Omental fat pad (tissue), 4 donors: Measurements from ENCODE around the gene SMPD1. TPM values are rescaled to one million over a fixed set of nuclear protein-coding genes. Genes with fewer than 3 reads are reported as not detected.

Experiments
- ATAC-seq: fragments of 150-250 bp; one replicate; pipeline ENCODE4 v1.9.1; 2016; ENCODE audit warnings: mild to moderate bottlenecking, moderate library complexity; ENCODE audit not compliant: low FRiP score
- DNase-seq: peaks from one replicate; pipeline ENCODE4 v3.0.0-alpha.2; 2019; ENCODE audit warnings: low spot score
- total RNA-seq, 4 donors: library from RNA; depleted of rRNA; stranded (reverse); fragments of >200 nt; gene quantifications; one replicate each; pipeline ENCODE4 v1.1.0, GENCODE V29; 2016
- TF ChIP-seq, protein P1 (sequence below), 3 donors: fragments of 450-650 bp; IDR thresholded peaks; one replicate each; pipeline ENCODE4 v1.5.1; 2016 to 2017; ENCODE audit warnings: antibody characterized with exemption in 3 of 3, mild to moderate bottlenecking in 3 of 3, moderate library complexity in 2 of 3

Gene SMPD1
- total RNA-seq, 4 donors from 2014 or later: 21.4 to 23.7 (median 22.5) TPM

DNA sequence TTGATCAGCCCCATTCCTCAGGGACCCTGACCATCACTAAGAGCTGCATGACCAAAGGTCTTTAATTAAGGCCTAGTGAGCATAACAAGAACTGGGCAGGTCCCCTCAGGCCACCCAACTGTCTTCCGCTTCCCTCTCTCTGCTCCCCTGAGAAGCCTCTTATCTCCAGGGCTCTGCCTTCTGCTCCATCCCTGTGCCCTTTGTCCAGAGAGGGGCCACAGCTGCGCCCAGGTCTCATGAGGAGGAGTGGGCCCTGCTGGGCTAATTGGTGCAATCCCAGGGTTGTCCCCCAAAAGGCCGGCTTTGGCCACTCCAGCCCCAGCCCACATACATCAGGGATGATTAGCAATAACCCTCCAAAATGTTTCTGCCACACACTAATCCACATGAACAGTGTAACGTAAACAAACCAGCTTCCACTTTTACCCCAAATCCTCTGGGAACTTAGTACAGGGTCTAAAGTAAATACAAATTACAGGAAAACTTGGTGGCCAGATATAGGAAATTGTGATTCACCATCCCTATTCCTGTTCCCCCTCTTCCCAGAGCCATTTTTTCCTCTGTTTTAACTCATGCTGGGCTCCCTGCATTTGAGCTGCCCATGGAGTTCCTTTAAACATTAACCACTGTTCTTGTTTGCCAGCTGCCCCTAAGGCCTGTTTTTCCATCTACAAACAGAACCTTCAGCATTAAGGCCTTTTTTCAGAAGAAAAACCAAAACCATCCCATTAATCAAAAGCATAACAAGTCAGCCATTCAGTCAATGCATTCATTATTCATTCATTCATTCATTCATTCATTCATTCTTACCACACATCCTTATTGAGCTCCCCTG is 35.4 kb upstream of the SMPD1 start:
- TF ChIP-seq, protein P1, sequence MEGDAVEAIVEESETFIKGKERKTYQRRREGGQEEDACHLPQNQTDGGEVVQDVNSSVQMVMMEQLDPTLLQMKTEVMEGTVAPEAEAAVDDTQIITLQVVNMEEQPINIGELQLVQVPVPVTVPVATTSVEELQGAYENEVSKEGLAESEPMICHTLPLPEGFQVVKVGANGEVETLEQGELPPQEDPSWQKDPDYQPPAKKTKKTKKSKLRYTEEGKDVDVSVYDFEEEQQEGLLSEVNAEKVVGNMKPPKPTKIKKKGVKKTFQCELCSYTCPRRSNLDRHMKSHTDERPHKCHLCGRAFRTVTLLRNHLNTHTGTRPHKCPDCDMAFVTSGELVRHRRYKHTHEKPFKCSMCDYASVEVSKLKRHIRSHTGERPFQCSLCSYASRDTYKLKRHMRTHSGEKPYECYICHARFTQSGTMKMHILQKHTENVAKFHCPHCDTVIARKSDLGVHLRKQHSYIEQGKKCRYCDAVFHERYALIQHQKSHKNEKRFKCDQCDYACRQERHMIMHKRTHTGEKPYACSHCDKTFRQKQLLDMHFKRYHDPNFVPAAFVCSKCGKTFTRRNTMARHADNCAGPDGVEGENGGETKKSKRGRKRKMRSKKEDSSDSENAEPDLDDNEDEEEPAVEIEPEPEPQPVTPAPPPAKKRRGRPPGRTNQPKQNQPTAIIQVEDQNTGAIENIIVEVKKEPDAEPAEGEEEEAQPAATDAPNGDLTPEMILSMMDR (IDR thresholded peaks at IDR 0.05): no peak
- ATAC-seq: no peak

DNA sequence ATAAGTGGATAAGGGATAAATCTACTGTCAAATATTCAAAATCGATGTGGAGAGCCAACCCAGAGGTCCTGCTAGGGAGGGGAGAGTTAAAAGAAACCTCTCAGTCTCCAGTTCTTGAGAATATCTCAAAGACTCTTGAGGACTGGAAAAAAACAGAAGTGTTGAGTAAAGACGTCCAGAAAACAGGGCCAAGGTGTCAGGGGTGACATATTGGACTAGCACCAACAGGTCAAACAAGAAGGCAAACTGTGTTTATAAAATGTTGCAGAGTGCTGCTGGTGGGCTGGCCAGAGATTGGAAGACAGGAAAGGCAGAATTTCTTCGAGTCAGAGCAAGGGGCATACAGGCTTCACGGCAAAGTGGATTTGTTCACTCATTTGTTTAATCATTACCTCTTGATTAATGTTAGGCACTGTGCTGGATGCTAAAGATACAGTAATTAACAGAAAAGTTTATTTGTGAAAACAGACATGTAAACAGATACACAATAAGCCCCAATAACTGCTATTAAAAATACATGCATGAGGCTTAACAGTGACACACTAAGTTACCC is 33.7 kb upstream of the SMPD1 start:
- TF ChIP-seq, protein P1 (IDR thresholded peaks at IDR 0.05): no peak
- ATAC-seq: peak; percentile 7
- DNase-seq: no peak

More for the DNA sequence above, 35.4 kb upstream of the SMPD1 start:
- no peak for DNase-seq

DNA sequence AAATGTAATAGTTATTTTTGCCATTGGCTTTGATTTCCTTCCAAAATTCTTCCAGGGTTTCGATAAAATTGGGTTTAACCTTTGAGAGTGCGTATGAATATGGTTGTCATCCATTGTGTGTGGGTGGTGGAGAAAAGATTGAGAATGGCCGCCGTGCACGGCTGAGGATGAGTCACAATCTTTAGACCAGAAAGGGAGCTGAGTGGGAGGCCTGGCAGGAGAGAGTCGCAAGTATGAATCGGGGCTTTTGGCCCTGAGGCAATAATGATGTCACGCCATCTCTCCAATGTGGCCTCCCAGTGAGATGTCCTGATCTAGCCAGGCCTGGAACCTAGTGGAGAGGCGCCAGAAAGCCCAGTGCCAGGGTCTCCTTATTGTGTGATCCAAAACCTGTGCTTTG is 33.1 kb upstream of the SMPD1 start:
- TF ChIP-seq, protein P1 (IDR thresholded peaks at IDR 0.05): no peak
- ATAC-seq (peak; percentile 90), DNase-seq (peak; percentile 57)

DNA sequence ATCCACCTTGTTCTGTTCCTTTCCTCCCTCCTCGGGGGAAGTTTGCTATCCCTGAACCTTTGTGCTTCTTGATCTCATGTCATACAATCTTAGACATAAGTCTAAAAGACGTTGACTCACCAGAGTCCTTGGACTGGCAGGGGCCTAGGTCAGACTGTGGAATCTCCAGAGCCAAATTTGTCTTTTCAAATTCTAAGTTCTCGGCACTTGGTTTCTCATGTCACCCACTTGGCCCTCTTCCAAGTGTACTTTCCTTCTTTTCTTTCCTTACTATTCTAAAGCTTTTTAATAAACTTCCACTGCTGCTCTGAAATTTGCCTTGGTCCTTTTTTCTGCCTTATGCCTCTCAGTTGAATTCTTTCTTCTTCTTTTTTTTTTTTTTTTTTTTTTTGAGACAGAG is 30.1 kb upstream of the SMPD1 start:
- ATAC-seq: no peak
- no peak for DNase-seq
- TF ChIP-seq, protein P1 (IDR thresholded peaks at IDR 0.05): no peak

DNA sequence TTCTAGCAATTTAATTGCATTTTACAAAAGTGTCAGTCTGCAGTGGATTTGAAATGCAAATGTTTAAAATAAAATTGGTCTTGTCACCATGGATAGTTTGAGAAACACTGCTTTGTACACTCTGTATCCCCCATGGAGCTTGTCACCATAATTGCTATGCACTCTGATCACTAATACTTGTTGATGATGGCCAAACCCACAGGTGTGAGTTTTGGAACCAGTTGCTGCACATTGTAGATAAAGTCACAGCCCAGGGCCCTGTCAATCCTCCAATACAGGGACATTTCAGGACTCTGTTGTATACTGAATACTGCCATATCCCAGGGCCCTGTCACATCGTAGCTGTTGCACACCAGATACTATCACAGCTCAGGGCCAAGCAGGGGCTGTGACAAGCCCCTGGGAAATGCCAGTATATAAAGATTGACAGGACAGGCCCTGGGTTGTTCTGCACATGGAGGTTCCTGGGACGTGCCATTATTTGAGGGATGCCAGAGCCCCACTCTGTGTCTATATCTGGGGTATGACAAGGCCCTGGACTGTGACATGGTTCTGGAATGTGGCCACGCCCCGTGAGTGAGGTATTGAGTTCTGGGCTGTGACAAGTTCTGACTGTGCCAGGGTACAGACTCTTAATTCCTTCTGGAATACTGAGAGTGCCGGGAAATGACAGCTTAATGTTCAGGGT is 27.9 kb upstream of the SMPD1 start:
- no peak for ATAC-seq
- TF ChIP-seq, protein P1 (IDR thresholded peaks at IDR 0.05): no peak
- no peak for DNase-seq

DNA sequence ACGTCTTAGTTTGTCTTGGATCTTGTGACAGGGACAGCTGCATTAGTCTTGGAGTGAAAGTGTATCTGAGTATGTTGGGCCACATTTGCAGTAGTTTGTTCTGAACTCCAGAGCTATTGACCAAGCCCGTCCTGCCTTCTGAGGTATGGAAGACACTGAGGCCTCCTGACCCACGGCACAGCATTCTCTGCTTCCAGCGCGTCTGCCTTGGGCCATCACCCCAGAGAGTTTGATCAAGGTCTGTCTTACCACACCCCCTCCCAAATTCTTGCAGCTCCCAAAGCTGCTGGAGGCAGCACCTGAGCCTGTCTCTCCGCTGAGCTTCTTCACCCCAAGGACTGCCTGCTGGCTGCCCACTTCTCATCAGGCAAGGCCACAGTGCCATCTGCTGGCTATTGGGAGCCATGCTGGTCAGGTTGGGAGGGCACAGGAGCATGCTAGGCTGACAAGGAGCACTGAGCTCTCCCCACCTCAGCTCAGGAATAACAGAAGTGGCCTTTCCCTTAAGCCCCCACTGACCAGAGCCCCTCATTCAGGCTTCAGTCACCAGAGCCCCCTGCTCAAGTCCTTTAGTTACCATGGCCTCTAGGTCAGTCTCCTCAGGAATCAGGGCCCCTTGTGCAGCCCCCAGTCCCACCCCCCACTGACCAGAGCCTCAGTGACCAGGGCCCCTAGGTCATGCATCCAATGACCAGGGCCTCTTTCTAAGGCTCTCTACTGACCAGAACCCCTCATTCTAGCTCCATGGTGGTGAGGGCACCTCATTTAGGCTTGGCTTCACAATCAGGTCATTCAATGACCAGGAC is 27.2 kb upstream of the SMPD1 start:
- ATAC-seq (peak; percentile 90), DNase-seq (peak; percentile 60)
- TF ChIP-seq, protein P1 (IDR thresholded peaks at IDR 0.05): peak in 1 of 3 donors; percentile 14
